HepG2 (cell line): Measurements from ENCODE around the gene KIF15. TPM values are rescaled to one million over a fixed set of nuclear protein-coding genes. Genes with fewer than 3 reads are reported as not detected.

Source experiments
- AGO2 ChIP-seq: fragments of 200-400 bp; formaldehyde crosslinking; optimal IDR thresholded peaks from 2 replicates; pipeline ENCODE3; 2017; ENCODE audit warnings: mild to moderate bottlenecking, low read depth, low read length, moderate library complexity
- FOXC1 ChIP-seq: sonication (generic); formaldehyde crosslinking; IDR thresholded peaks from 2 replicates; pipeline ENCODE4 v1.8.0; 2022; ENCODE audit warnings: mild to moderate bottlenecking, missing genetic modification reagents, borderline replicate concordance
- MATR3 ChIP-seq: sonication (generic); formaldehyde crosslinking; IDR thresholded peaks from 2 replicates; pipeline ENCODE4 v1.4.0; 2020; ENCODE audit warnings: missing genetic modification reagents
- REXO4 ChIP-seq: sonication (generic); formaldehyde crosslinking; IDR thresholded peaks from 2 replicates; pipeline ENCODE4 v1.8.0; 2022; ENCODE audit warnings: missing genetic modification reagents, mild to moderate bottlenecking, borderline replicate concordance
- SP140L ChIP-seq: sonication (generic); formaldehyde crosslinking; IDR thresholded peaks from 2 replicates; pipeline ENCODE4 v1.4.0; 2020; ENCODE audit warnings: missing genetic modification reagents, borderline replicate concordance
- SYNCRIP ChIP-seq: fragments of 200-400 bp; formaldehyde crosslinking; IDR thresholded peaks from 2 replicates; pipeline ENCODE4 v1.6.1; 2018; ENCODE audit warnings: mild to moderate bottlenecking, low read depth, low read length; ENCODE audit not compliant: insufficient read depth
- ZNF331 ChIP-seq: sonication (generic); formaldehyde crosslinking; IDR thresholded peaks from 2 replicates; pipeline ENCODE4 v1.4.0; 2020; ENCODE audit warnings: missing genetic modification reagents
- ZNF546 ChIP-seq: sonication (generic); formaldehyde crosslinking; conservative IDR thresholded peaks from 2 replicates; pipeline ENCODE4 v1.8.1; 2023; ENCODE audit warnings: mild to moderate bottlenecking, missing genetic modification reagents
- polyA plus RNA-seq, 8 experiments: library from polyadenylated mRNA; depleted of rRNA in 3 of 8; stranded (reverse) in 7 of 8; unstranded in 1 of 8; fragments of >200 nt; fragmentation: Illumina TruSeq in 4 of 8; extraction: Trizol in 4 of 8; gene quantifications; 2 replicates each; pipeline versions ENCODE4 v1.2.1 to v1.2.3, GENCODE V29; 2011 to 2016; ENCODE audit warnings: low read depth in 4 of 8, missing spikeins in 1 of 8, mixed read lengths in 1 of 8; ENCODE audit not compliant: insufficient read depth in 1 of 8
- total RNA-seq, 5 experiments: library from RNA; depleted of rRNA; stranded (reverse); fragments of >200 nt; fragmentation: Illumina TruSeq; extraction: Trizol; gene quantifications; 2 replicates each; pipeline ENCODE4 v1.2.3, GENCODE V29; 2016; ENCODE audit warnings: low read depth in 1 of 5
- TF ChIP-seq, protein P1 (sequence below): sonication (generic); formaldehyde crosslinking; IDR thresholded peaks from 2 replicates; pipeline ENCODE4 v1.4.0; 2020; ENCODE audit warnings: missing genetic modification reagents, low read depth, mild to moderate bottlenecking, borderline replicate concordance
- TF ChIP-seq, protein P2 (sequence below): IDR thresholded peaks from 2 replicates; pipeline ENCODE4 v1.6.1; 2012; ENCODE audit warnings: low read length, improper control_type of control experiment
- TF ChIP-seq, protein P3 (sequence below): sonication (generic); formaldehyde crosslinking; IDR thresholded peaks from 2 replicates; pipeline ENCODE4 v1.4.0; 2020; ENCODE audit warnings: missing genetic modification reagents; ENCODE audit errors: not compliant biosample characterization
- TF ChIP-seq, protein P4 (sequence below): sonication (generic); formaldehyde crosslinking; IDR thresholded peaks from 2 replicates; pipeline ENCODE4 v1.4.0; 2020; ENCODE audit warnings: missing genetic modification reagents, mild to moderate bottlenecking, borderline replicate concordance
- TF ChIP-seq, protein P5 (sequence below): sonication (generic); formaldehyde crosslinking; IDR thresholded peaks from 2 replicates; pipeline ENCODE4 v1.5.1; 2020; ENCODE audit warnings: missing genetic modification reagents, mild to moderate bottlenecking, borderline replicate concordance
- TF ChIP-seq, protein P6 (sequence below): sonication (generic); IDR thresholded peaks from 2 replicates; pipeline ENCODE4 v1.6.1; 2016; ENCODE audit warnings: low read depth, borderline replicate concordance
- TF ChIP-seq, protein P7 (sequence below): sonication (generic); formaldehyde crosslinking; IDR thresholded peaks from 2 replicates; pipeline ENCODE4 v1.5.0; 2020; ENCODE audit warnings: mild to moderate bottlenecking, missing genetic modification reagents

Gene KIF15
- total and polyA plus RNA-seq, 2 of the 13 experiments (the other 11 are each of a cell fraction or from before 2014, with no cell fraction given): 4.8 to 33.8 TPM

DNA sequence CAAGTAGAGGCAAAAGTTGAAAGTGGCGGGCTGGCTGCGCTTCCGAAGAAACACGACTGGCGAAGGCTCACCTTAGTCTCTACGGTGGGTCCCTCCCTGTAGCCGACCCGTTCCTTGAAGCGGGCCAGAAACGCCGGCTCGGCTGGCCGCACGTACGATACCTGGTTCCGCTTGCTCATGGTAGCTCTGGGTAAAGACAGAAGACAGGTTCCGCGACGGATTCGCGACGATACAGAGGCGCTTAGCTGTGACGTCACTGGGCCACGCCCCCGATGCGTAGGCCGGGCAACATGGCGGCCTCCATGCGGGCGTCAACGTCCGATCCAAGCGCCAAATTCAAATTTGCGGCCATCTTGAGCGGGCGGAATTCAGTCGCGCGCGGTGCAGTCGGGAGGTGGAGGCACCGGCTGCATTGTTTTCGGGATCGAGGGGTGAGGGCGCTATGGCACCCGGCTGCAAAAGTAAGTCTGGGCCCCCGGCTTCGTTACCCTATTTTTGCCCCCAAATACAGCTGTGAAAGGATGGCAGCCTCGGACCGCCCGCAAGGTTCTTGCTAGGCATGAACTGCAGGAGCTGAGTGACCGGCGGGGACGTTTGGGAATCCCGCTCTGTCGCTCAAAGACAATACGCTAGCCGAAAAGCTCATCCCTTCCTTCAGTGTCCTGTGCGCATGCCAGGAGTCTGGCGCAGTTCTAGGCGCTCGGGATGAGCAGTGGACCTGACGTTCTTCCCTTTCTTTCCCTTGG is at the start of gene KIF15, which contains the start of gene KIAA1143 (continued):
- TF ChIP-seq, protein P1, sequence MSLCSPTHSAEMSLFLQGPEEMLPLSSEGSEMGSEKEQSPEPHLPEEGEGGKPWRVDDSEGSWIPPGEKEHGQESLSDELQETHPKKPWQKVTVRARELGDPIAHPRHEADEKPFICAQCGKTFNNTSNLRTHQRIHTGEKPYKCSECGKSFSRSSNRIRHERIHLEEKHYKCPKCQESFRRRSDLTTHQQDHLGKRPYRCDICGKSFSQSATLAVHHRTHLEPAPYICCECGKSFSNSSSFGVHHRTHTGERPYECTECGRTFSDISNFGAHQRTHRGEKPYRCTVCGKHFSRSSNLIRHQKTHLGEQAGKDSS: no peak
- TF ChIP-seq SP140L (CRISPR knock-in tag): no peak; the same call in 1 of the 2 replicates
- TF ChIP-seq, protein P2, sequence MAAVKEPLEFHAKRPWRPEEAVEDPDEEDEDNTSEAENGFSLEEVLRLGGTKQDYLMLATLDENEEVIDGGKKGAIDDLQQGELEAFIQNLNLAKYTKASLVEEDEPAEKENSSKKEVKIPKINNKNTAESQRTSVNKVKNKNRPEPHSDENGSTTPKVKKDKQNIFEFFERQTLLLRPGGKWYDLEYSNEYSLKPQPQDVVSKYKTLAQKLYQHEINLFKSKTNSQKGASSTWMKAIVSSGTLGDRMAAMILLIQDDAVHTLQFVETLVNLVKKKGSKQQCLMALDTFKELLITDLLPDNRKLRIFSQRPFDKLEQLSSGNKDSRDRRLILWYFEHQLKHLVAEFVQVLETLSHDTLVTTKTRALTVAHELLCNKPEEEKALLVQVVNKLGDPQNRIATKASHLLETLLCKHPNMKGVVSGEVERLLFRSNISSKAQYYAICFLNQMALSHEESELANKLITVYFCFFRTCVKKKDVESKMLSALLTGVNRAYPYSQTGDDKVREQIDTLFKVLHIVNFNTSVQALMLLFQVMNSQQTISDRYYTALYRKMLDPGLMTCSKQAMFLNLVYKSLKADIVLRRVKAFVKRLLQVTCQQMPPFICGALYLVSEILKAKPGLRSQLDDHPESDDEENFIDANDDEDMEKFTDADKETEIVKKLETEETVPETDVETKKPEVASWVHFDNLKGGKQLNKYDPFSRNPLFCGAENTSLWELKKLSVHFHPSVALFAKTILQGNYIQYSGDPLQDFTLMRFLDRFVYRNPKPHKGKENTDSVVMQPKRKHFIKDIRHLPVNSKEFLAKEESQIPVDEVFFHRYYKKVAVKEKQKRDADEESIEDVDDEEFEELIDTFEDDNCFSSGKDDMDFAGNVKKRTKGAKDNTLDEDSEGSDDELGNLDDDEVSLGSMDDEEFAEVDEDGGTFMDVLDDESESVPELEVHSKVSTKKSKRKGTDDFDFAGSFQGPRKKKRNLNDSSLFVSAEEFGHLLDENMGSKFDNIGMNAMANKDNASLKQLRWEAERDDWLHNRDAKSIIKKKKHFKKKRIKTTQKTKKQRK: no peak
- peak; percentile 57 for TF ChIP-seq FOXC1
- TF ChIP-seq, protein P3, sequence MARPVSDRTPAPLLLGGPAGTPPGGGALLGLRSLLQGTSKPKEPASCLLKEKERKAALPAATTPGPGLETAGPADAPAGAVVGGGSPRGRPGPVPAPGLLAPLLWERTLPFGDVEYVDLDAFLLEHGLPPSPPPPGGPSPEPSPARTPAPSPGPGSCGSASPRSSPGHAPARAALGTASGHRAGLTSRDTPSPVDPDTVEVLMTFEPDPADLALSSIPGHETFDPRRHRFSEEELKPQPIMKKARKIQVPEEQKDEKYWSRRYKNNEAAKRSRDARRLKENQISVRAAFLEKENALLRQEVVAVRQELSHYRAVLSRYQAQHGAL: no peak
- TF ChIP-seq SYNCRIP: no peak
- peak; percentile 86; the same call in 1 of the 2 replicates for TF ChIP-seq ZNF546
- TF ChIP-seq ZNF331 (CRISPR knock-in tag): peak; percentile 79
- peak; percentile 90 for TF ChIP-seq REXO4
- TF ChIP-seq MATR3 (CRISPR knock-in tag): no peak
- peak; percentile 44 for TF ChIP-seq AGO2
- TF ChIP-seq, protein P4, sequence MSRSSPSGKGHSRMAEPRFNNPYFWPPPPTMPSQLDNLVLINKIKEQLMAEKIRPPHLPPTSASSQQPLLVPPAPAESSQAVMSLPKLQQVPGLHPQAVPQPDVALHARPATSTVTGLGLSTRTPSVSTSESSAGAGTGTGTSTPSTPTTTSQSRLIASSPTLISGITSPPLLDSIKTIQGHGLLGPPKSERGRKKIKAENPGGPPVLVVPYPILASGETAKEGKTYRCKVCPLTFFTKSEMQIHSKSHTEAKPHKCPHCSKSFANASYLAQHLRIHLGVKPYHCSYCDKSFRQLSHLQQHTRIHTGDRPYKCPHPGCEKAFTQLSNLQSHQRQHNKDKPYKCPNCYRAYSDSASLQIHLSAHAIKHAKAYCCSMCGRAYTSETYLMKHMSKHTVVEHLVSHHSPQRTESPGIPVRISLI: peak; percentile 24; the same call in 1 of the 2 replicates
- TF ChIP-seq, protein P5, sequence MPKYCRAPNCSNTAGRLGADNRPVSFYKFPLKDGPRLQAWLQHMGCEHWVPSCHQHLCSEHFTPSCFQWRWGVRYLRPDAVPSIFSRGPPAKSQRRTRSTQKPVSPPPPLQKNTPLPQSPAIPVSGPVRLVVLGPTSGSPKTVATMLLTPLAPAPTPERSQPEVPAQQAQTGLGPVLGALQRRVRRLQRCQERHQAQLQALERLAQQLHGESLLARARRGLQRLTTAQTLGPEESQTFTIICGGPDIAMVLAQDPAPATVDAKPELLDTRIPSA (CRISPR knock-in tag): peak; percentile 75; the same call in 1 of the 2 replicates
- TF ChIP-seq, protein P6, sequence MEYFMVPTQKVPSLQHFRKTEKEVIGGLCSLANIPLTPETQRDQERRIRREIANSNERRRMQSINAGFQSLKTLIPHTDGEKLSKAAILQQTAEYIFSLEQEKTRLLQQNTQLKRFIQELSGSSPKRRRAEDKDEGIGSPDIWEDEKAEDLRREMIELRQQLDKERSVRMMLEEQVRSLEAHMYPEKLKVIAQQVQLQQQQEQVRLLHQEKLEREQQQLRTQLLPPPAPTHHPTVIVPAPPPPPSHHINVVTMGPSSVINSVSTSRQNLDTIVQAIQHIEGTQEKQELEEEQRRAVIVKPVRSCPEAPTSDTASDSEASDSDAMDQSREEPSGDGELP: peak; percentile 24; the same call in 1 of the 2 replicates
- TF ChIP-seq, protein P7, sequence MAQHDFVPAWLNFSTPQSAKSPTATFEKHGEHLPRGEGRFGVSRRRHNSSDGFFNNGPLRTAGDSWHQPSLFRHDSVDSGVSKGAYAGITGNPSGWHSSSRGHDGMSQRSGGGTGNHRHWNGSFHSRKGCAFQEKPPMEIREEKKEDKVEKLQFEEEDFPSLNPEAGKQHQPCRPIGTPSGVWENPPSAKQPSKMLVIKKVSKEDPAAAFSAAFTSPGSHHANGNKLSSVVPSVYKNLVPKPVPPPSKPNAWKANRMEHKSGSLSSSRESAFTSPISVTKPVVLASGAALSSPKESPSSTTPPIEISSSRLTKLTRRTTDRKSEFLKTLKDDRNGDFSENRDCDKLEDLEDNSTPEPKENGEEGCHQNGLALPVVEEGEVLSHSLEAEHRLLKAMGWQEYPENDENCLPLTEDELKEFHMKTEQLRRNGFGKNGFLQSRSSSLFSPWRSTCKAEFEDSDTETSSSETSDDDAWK (CRISPR knock-in tag): no peak
